K562 (cell line): ENCODE data around the gene CD47. TPM values are rescaled to one million over a fixed set of nuclear protein-coding genes. Genes with fewer than 3 reads are reported as not detected.

Source experiments
- FOXA3 ChIP-seq, 2 experiments: fragments of 450-650 bp in 1 of 2; sonication (generic) in 1 of 2; formaldehyde crosslinking; IDR thresholded peaks in 1 of 2; conservative IDR thresholded peaks in 1 of 2; 2 replicates each; pipeline versions ENCODE4 v1.4.0 to v1.8.0; 2020 to 2022; ENCODE audit warnings: mild to moderate bottlenecking in 2 of 2, missing genetic modification reagents in 1 of 2
- GABPB1 ChIP-seq: sonication (generic); formaldehyde crosslinking; IDR thresholded peaks from 2 replicates; pipeline ENCODE4 v1.8.0; 2022; ENCODE audit warnings: mild to moderate bottlenecking, missing genetic modification reagents
- HMG20A ChIP-seq: fragments of 450-650 bp; formaldehyde crosslinking; conservative IDR thresholded peaks from 2 replicates; pipeline ENCODE4 v1.4.0; 2020; ENCODE audit warnings: mild to moderate bottlenecking, mixed read lengths
- MCM3 ChIP-seq: fragments of 450-650 bp; IDR thresholded peaks from 2 replicates; pipeline ENCODE4 v1.6.1; 2016
- MEF2A ChIP-seq: IDR thresholded peaks from 2 replicates; pipeline ENCODE4 v1.6.1; 2011; ENCODE audit warnings: low read depth, mild to moderate bottlenecking, low read length, moderate library complexity; ENCODE audit not compliant: control insufficient read depth
- MTA3 ChIP-seq: fragments of 450-650 bp; formaldehyde crosslinking; IDR thresholded peaks from 2 replicates; pipeline ENCODE4 v1.6.1; 2017; ENCODE audit warnings: mild to moderate bottlenecking, borderline replicate concordance
- NCOR1 ChIP-seq: fragments of 450-650 bp; IDR thresholded peaks from 2 replicates; pipeline ENCODE4 v1.6.1; 2016; ENCODE audit warnings: mild to moderate bottlenecking, moderate library complexity
- NUFIP1 ChIP-seq: fragments of 450-650 bp; IDR thresholded peaks from 2 replicates; pipeline ENCODE4 v1.6.1; 2018; ENCODE audit not compliant: partially characterized antibody
- PHF8 ChIP-seq: fragments of 200-600 bp; sonication (generic); IDR thresholded peaks from 2 replicates; pipeline ENCODE4 v1.6.1; 2012; ENCODE audit warnings: mixed run types, mild to moderate bottlenecking, inconsistent platforms, low read length, moderate library complexity, borderline replicate concordance
- RBM17 ChIP-seq: fragments of 200-400 bp; formaldehyde crosslinking; IDR thresholded peaks from 2 replicates; pipeline ENCODE4 v1.6.1; 2017; ENCODE audit warnings: low read depth, mild to moderate bottlenecking, low read length, borderline replicate concordance
- SIX5 ChIP-seq, 2 experiments: IDR thresholded peaks; 2 replicates each; pipeline ENCODE4 v1.6.1; 2011; ENCODE audit warnings: low read length in 2 of 2, borderline replicate concordance in 1 of 2, low read depth in 1 of 2, mild to moderate bottlenecking in 1 of 2, moderate library complexity in 1 of 2; ENCODE audit not compliant: insufficient read depth in 1 of 2
- SREBF2 ChIP-seq: sonication (generic); formaldehyde crosslinking; IDR thresholded peaks from 2 replicates; pipeline ENCODE4 v1.4.0; 2020; ENCODE audit warnings: mild to moderate bottlenecking, missing genetic modification reagents
- TRIM28 ChIP-seq: fragments of 450-650 bp; IDR thresholded peaks from 2 replicates; pipeline ENCODE4 v1.6.1; 2017
- ZC3H11A ChIP-seq: IDR thresholded peaks from 2 replicates; pipeline ENCODE4 v1.6.1; 2012; ENCODE audit warnings: low read depth, low read length, improper control_type of control experiment
- polyA plus RNA-seq, 8 experiments: library from polyadenylated mRNA; depleted of rRNA in 4 of 8; stranded (reverse) in 5 of 8; unstranded in 3 of 8; fragments of >200 nt; fragmentation: Nextera tagmentation in 2 of 8; fragmentation: Illumina TruSeq in 1 of 8; extraction: Ambion mirVana in 2 of 8; extraction: Trizol in 1 of 8; gene quantifications; 2 replicates each; pipeline versions ENCODE4 v1.2.1 to v1.2.3, GENCODE V29; 2011 to 2014; ENCODE audit warnings: inconsistent platforms in 1 of 8, missing spikeins in 1 of 8
- total RNA-seq, 7 experiments: library from RNA; depleted of rRNA in 6 of 7; stranded (reverse); fragments of >200 nt in 6 of 7; fragmentation: Illumina TruSeq in 2 of 7; extraction: Trizol in 2 of 7; gene quantifications; 2 replicates each; pipeline versions ENCODE4 v1.2.1 to v1.2.3, GENCODE V29; 2011 to 2021; ENCODE audit warnings: low replicate concordance in 1 of 7
- TF ChIP-seq, protein P1 (sequence below), 2 experiments: IDR thresholded peaks; 2 replicates each; pipeline ENCODE4 v1.6.1; 2012; ENCODE audit warnings: improper control_type of control experiment in 2 of 2, low read depth in 2 of 2, low read length in 2 of 2, borderline replicate concordance in 1 of 2
- TF ChIP-seq, protein P2 (sequence below): sonication (generic); formaldehyde crosslinking; IDR thresholded peaks from 2 replicates; pipeline ENCODE4 v1.8.0; 2022; ENCODE audit warnings: mild to moderate bottlenecking, missing genetic modification reagents
- TF ChIP-seq, protein P3 (sequence below): fragments of 450-650 bp; IDR thresholded peaks from 2 replicates; pipeline ENCODE4 v1.6.1; 2016; ENCODE audit warnings: mild to moderate bottlenecking
- TF ChIP-seq, protein P4 (sequence below), 2 experiments: IDR thresholded peaks; 2 replicates each; pipeline ENCODE4 v1.6.1; 2011; ENCODE audit warnings: borderline replicate concordance in 1 of 2, control low read depth in 1 of 2, low read depth in 1 of 2, low read length in 1 of 2, mild to moderate bottlenecking in 1 of 2, mixed read lengths in 1 of 2, moderate library complexity in 1 of 2; ENCODE audit not compliant: insufficient read depth in 1 of 2, insufficient read length in 1 of 2, poor library complexity in 1 of 2, severe bottlenecking in 1 of 2; ENCODE audit errors: extremely low read depth in 1 of 2

The CD47 gene
- total and polyA plus RNA-seq, 9 of the 15 experiments (the other 6 are each of a cell fraction or from before 2014, with no cell fraction given) = 10.2 to 62.6 (median 36.3) TPM

DNA sequence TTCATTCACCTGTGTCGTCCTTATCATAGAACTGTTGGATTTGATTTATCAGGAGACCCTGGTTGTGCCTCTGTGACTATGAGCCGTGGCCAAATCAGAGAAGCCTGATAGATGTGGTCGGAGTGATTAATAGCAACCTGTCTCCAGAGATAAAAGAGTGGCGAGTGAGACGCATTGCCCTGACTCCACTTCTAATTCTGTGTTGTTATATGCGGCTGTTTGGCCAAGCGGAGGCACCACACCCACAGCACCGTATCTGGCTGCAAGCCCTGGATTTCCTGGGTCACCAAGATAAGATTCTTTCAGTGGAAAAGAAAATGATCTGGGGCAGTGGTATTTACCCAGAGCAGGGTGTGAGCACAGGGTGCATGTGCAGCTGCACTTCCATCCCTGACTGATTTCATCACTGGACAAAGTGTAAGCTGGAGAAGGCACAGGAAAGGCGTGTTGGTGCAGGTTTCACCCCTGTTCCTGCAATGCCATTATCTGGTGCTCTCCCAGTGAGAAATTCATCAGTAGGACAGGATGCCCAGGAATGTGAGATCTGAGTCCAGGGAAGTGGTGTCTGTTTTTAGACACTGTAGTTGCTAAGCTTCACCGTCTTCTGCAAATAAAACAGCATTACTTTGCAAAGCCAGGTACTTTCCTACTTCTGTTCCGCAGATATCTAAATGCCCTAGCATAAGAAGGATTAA lies 84.6 kb downstream of the CD47 start (continued):
- TF ChIP-seq, protein P1, sequence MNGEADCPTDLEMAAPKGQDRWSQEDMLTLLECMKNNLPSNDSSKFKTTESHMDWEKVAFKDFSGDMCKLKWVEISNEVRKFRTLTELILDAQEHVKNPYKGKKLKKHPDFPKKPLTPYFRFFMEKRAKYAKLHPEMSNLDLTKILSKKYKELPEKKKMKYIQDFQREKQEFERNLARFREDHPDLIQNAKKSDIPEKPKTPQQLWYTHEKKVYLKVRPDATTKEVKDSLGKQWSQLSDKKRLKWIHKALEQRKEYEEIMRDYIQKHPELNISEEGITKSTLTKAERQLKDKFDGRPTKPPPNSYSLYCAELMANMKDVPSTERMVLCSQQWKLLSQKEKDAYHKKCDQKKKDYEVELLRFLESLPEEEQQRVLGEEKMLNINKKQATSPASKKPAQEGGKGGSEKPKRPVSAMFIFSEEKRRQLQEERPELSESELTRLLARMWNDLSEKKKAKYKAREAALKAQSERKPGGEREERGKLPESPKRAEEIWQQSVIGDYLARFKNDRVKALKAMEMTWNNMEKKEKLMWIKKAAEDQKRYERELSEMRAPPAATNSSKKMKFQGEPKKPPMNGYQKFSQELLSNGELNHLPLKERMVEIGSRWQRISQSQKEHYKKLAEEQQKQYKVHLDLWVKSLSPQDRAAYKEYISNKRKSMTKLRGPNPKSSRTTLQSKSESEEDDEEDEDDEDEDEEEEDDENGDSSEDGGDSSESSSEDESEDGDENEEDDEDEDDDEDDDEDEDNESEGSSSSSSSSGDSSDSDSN (IDR thresholded peaks at IDR 0.05; ENCODE audit: borderline replicate concordance in 1 of 2, low read depth in 2 of 2, low read length in 2 of 2) = no peak
- TF ChIP-seq, protein P2, sequence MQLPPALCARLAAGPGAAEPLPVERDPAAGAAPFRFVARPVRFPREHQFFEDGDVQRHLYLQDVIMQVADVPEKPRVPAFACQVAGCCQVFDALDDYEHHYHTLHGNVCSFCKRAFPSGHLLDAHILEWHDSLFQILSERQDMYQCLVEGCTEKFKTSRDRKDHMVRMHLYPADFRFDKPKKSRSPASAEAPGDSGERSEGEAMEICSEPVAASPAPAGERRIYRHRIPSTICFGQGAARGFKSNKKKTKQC = no peak
- TF ChIP-seq ZC3H11A = no peak
- TF ChIP-seq RBM17 = no peak
- TF ChIP-seq SIX5 (IDR thresholded peaks at IDR 0.05; ENCODE audit: borderline replicate concordance in 1 of 2, insufficient read depth in 1 of 2, low read depth in 1 of 2, low read length in 2 of 2) = no peak
- peak; percentile 70 for TF ChIP-seq NCOR1
- TF ChIP-seq HMG20A (CRISPR knock-in tag) = peak; percentile 70; the same call in 1 of the 2 replicates
- TF ChIP-seq SREBF2 (CRISPR knock-in tag) = no peak
- TF ChIP-seq PHF8 = no peak
- TF ChIP-seq FOXA3 (CRISPR knock-in tag; conservative IDR thresholded peaks at IDR 0.05 in 1 of 2, IDR thresholded peaks at IDR 0.05 in 1 of 2) = peak; percentile 85 to 94; a peak in 3 of 4 replicates
- TF ChIP-seq, protein P3, sequence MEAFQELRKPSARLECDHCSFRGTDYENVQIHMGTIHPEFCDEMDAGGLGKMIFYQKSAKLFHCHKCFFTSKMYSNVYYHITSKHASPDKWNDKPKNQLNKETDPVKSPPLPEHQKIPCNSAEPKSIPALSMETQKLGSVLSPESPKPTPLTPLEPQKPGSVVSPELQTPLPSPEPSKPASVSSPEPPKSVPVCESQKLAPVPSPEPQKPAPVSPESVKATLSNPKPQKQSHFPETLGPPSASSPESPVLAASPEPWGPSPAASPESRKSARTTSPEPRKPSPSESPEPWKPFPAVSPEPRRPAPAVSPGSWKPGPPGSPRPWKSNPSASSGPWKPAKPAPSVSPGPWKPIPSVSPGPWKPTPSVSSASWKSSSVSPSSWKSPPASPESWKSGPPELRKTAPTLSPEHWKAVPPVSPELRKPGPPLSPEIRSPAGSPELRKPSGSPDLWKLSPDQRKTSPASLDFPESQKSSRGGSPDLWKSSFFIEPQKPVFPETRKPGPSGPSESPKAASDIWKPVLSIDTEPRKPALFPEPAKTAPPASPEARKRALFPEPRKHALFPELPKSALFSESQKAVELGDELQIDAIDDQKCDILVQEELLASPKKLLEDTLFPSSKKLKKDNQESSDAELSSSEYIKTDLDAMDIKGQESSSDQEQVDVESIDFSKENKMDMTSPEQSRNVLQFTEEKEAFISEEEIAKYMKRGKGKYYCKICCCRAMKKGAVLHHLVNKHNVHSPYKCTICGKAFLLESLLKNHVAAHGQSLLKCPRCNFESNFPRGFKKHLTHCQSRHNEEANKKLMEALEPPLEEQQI = no peak
- no peak for TF ChIP-seq GABPB1 (CRISPR knock-in tag)
- TF ChIP-seq TRIM28 = no peak
- TF ChIP-seq, protein P4, sequence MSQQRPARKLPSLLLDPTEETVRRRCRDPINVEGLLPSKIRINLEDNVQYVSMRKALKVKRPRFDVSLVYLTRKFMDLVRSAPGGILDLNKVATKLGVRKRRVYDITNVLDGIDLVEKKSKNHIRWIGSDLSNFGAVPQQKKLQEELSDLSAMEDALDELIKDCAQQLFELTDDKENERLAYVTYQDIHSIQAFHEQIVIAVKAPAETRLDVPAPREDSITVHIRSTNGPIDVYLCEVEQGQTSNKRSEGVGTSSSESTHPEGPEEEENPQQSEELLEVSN (IDR thresholded peaks at IDR 0.05; ENCODE audit: borderline replicate concordance in 1 of 2, extremely low read depth in 1 of 2, insufficient read depth in 1 of 2, insufficient read length in 1 of 2, low read depth in 1 of 2, low read length in 1 of 2, poor library complexity in 1 of 2, severe bottlenecking in 1 of 2) = no peak
- TF ChIP-seq MTA3 = 0 out of 2 replicates have a peak, but pooled peaks have one; percentile 23
- no peak for TF ChIP-seq NUFIP1
- TF ChIP-seq MEF2A = no peak
- TF ChIP-seq MCM3 = no peak
